ENCODE data around the gene GNA12. TPM values are rescaled to one million over a fixed set of nuclear protein-coding genes. Genes with fewer than 3 reads are reported as not detected.

Gene GNA12
- total and polyA plus RNA-seq, 9 of the 15 experiments (the other 6 are each of a cell fraction or from before 2014, with no cell fraction given): 0.65 to 32.7 (median 9.6) TPM

- Histone ChIP-seq H3K9ac (ENCODE audit: insufficient read depth in 1 of 2, low read depth in 2 of 2, low read length in 2 of 2) (peak overlapping the region in 1 of 2 experiments; percentile 45; a peak in 1 of 4 replicates), H3K36me3 (ENCODE audit: control insufficient read depth, insufficient read depth, low read length) (no peaks in the 10 kb centered on the region), H3K9me3 (replicated peaks; ENCODE audit: control insufficient read depth, insufficient read depth, low read depth, low read length) (no peaks in the 10 kb centered on the region; the same call in 1 of the 2 replicates), H3K4me1 (replicated peaks in 1 of 2; ENCODE audit: control insufficient read depth in 2 of 2, insufficient read depth in 2 of 2, low read length in 2 of 2) (peaks cover 0 to 14% of the 10 kb centered on the region in 2 experiments; a peak in 2 of 5 replicates), H3K27ac (ENCODE audit: extremely low read depth, low read depth, low read length) (no peak overlapping the region), H3K27me3 (ENCODE audit: control insufficient read depth in 2 of 2, insufficient read depth in 2 of 2, low read length in 2 of 2) (peaks cover 16 to 60% of the 10 kb centered on the region in 2 experiments), H3K79me2 (ENCODE audit: control insufficient read depth, insufficient read depth, low read length) (no peaks in the 10 kb centered on the region), H4K20me1 (replicated peaks; ENCODE audit: control insufficient read depth, insufficient read depth, low read length) (peaks cover 9% of the 10 kb centered on the region), H3K4me3 (no peak overlapping the region), H3K9me1 (ENCODE audit: control insufficient read depth, insufficient read depth, low read length) (no peaks in the 10 kb centered on the region), H2AFZ (ENCODE audit: low read depth, low read length) (no peak overlapping the region), H3K4me2 (ENCODE audit: insufficient read depth, low read length) (no peak overlapping the region)
- ChIA-PET POLR2A (interaction anchor here (0.6 to 1.8 kb wide), 3 partner anchors 9 to 377 kb away, joined by 3 to 6 read pairs (median 3); no protein-coding TSS in a partner anchor), CTCF (ENCODE audit: low intra/inter-chr PET ratio) (no interaction called here)
- no peak for FAIRE-seq
- WGBS (ENCODE audit: insufficient coverage, low coverage, missing lambda C conversion rate): 2% methylated on average over 20 of the region's 24 CpGs
- intact Hi-C loops (cut with micrococcal nuclease): no loop called here
- ATAC-seq: no peak
- BruUV-seq (replicated peaks): no TSS peak
- no peak for DNase-seq (ENCODE audit: extremely low read depth in 1 of 4, low spot score in 3 of 4)
- in situ Hi-C loops (cut with MboI): no loop called here
- TF ChIP-seq AFF1 (IDR thresholded peaks at IDR 0.05; ENCODE audit: low read depth in 1 of 2, partially characterized antibody in 2 of 2) (no peak), TSC22D4 (tag; IDR thresholded peaks at IDR 0.05) (no peak), ZNF3 (CRISPR knock-in tag; IDR thresholded peaks at IDR 0.05) (no peak), WHSC1 (IDR thresholded peaks at IDR 0.05; ENCODE audit: low read length) (no peak), ZNF408 (CRISPR knock-in tag; IDR thresholded peaks at IDR 0.05; ENCODE audit: low read depth) (no peak), LCOR (CRISPR knock-in tag; IDR thresholded peaks at IDR 0.05) (no peak), PKNOX1 (IDR thresholded peaks at IDR 0.05) (no peak), MTA2 (IDR thresholded peaks at IDR 0.05; ENCODE audit: low read depth) (no peak), CREB1 (IDR thresholded peaks at IDR 0.05) (no peak), CREB1 (CRISPR knock-in tag; IDR thresholded peaks at IDR 0.05) (no peak), ELF2 (CRISPR knock-in tag; IDR thresholded peaks at IDR 0.05) (no peak), E2F3 (CRISPR knock-in tag; IDR thresholded peaks at IDR 0.05) (no peak), ELF4 (CRISPR knock-in tag; IDR thresholded peaks at IDR 0.05) (no peak), POLR3G (IDR thresholded peaks at IDR 0.05; ENCODE audit: extremely low read depth, insufficient read length, insufficient replicate concordance) (no peak)
- TF ChIP-seq, protein P1, sequence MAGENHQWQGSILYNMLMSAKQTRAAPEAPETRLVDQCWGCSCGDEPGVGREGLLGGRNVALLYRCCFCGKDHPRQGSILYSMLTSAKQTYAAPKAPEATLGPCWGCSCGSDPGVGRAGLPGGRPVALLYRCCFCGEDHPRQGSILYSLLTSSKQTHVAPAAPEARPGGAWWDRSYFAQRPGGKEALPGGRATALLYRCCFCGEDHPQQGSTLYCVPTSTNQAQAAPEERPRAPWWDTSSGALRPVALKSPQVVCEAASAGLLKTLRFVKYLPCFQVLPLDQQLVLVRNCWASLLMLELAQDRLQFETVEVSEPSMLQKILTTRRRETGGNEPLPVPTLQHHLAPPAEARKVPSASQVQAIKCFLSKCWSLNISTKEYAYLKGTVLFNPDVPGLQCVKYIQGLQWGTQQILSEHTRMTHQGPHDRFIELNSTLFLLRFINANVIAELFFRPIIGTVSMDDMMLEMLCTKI (IDR thresholded peaks at IDR 0.05; ENCODE audit: partially characterized antibody): no peak
These were observed 32.1 kb upstream of the GNA12 start for GRCh38 chr7:2876031-2876731.

Measured in K562 (cell line).